ENCODE measurements around the gene STUB1. TPM values are rescaled to one million over a fixed set of nuclear protein-coding genes. Genes with fewer than 3 reads are reported as not detected.

Gene STUB1
- total and polyA plus RNA-seq, 10 of the 15 experiments (the other 5 are each of a cell fraction or from before 2014, with no cell fraction given), result 4.2 to 136 (median 67.1) TPM

- ChIA-PET SMC1A (ENCODE audit: uncharacterized antibody, unreplicated experiment) (no interaction called here), RAD21 (ENCODE audit: unreplicated experiment) (no interaction called here), POLR2A (no interaction called here), CTCF (no interaction called here)
- H3K4me3 ChIP-seq, result no peak within 1 kb of the TSS
- ATAC-seq (no peak), DNase-seq (ENCODE audit: low read depth, low spot score) (no peak), FAIRE-seq (no peak)
- H3K4me2 ChIP-seq (ENCODE audit: control insufficient read depth, insufficient read depth), result no peak within 1 kb of the TSS
- no peaks in the 10 kb centered on the region for H3K36me3 ChIP-seq (ENCODE audit: control insufficient read depth in 2 of 2, insufficient read depth in 2 of 2, low read length in 1 of 2)
- intact Hi-C loops (cut with micrococcal nuclease; ENCODE audit: unreplicated experiment) (no loop called here), in situ Hi-C loops (cut with MboI) (no loop called here)
- BruUV-seq (replicated peaks), result no TSS peak
- H3K27ac ChIP-seq (ENCODE audit: control insufficient read depth, insufficient read depth), result no peak within 1 kb of the TSS
- 18% methylated on average over 33 of the region's 115 CpGs for WGBS (ENCODE audit: insufficient coverage, insufficient replicate concordance, low lambda C conversion rate, missing lambda C conversion rate)
- no peaks in the 10 kb centered on the region for H3K79me2 ChIP-seq (ENCODE audit: control insufficient read depth, insufficient read depth, low read length)
- H2AFZ ChIP-seq (ENCODE audit: control insufficient read depth, low read depth, low read length), result no peak within 1 kb of the TSS
- H3K4me1 ChIP-seq (ENCODE audit: control insufficient read depth, insufficient read depth, low read length), result no peaks in the 10 kb centered on the region
- no peaks in the 10 kb centered on the region for H3K9me3 ChIP-seq (replicated peaks; ENCODE audit: control insufficient read depth, insufficient read depth, low read length)
- H4K20me1 ChIP-seq (ENCODE audit: control insufficient read depth, insufficient read depth), result no peaks in the 10 kb centered on the region
- H3K27me3 ChIP-seq (replicated peaks in 1 of 2; ENCODE audit: control insufficient read depth in 2 of 2, insufficient read depth in 2 of 2, low read length in 1 of 2), result peaks cover 0 to 11% of the 10 kb centered on the region in 2 experiments; a peak in 2 of 4 replicates
- H3K9ac ChIP-seq (ENCODE audit: control insufficient read depth, insufficient read depth, low read length), result no peak within 1 kb of the TSS
- TF ChIP-seq SUPT20H (IDR thresholded peaks at IDR 0.05; ENCODE audit: borderline replicate concordance, control insufficient read depth, low read depth, low read length) (no peak), LARP7 (IDR thresholded peaks at IDR 0.05) (no peak), NRF1 (conservative IDR thresholded peaks at IDR 0.05; ENCODE audit: low read depth, low read length) (no peak), EED (IDR thresholded peaks at IDR 0.05; ENCODE audit: low read depth) (no peak), ZBTB11 (CRISPR knock-in tag; IDR thresholded peaks at IDR 0.05) (no peak), MTA3 (IDR thresholded peaks at IDR 0.05; ENCODE audit: borderline replicate concordance, low read length) (no peak), PKNOX1 (IDR thresholded peaks at IDR 0.05) (no peak), ZBTB4 (CRISPR knock-in tag; IDR thresholded peaks at IDR 0.05) (no peak), TARDBP (IDR thresholded peaks at IDR 0.05; ENCODE audit: borderline replicate concordance) (no peak), SRF (IDR thresholded peaks at IDR 0.05; ENCODE audit: low read depth in 2 of 2, low read length in 2 of 2) (no peak), USF2 (IDR thresholded peaks at IDR 0.05; ENCODE audit: borderline replicate concordance, low read depth, low read length) (no peak), ESRRA (IDR thresholded peaks at IDR 0.05; ENCODE audit: low read length) (no peak), PAX8 (IDR thresholded peaks at IDR 0.05) (no peak)
Measured at GRCh38 chr16:705431-706188, 25.4 kb downstream of the STUB1 start, which contains the start of gene FBXL16. Gene FBXL16 (minus strand): TSS chr16:705801. CDS start chr16:697405, 8,396 bp downstream.
